Keratinocyte (primary cell): ENCODE data around the gene TBK1. TPM values are rescaled to one million over a fixed set of nuclear protein-coding genes. Genes with fewer than 3 reads are reported as not detected.

ENCODE experiments used
- DNase-seq: peaks from one replicate; pipeline ENCODE4 v3.0.0-alpha.2; 2011; ENCODE audit warnings: low read depth, missing footprints, low spot score
- FAIRE-seq: peaks from 2 replicates; lab custom pipeline; 2011; peaks lifted over from hg19 to GRCh38; lab: Jason Lieb, UNC
- H2AFZ ChIP-seq: 2 replicates; pipeline ENCODE4 v1.6.0; 2012; ENCODE audit warnings: low read length, control low read depth, inconsistent platforms; ENCODE audit not compliant: control insufficient read depth
- H3K27ac ChIP-seq: 2 replicates; pipeline ENCODE4 v1.5.1; 2011; ENCODE audit warnings: low read length; ENCODE audit not compliant: control insufficient read depth, insufficient read depth
- H3K27me3 ChIP-seq: 3 replicates; pipeline ENCODE4 v1.6.0; 2011; ENCODE audit warnings: low read length; ENCODE audit not compliant: control insufficient read depth, insufficient read depth; ENCODE audit errors: extremely low read depth
- H3K36me3 ChIP-seq, 2 experiments: 2 replicates in 1 of 2; 3 replicates in 1 of 2; pipeline ENCODE4 v1.5.1; 2011; ENCODE audit warnings: low read length in 2 of 2, mild to moderate bottlenecking in 1 of 2; ENCODE audit not compliant: control insufficient read depth in 2 of 2, insufficient read depth in 2 of 2; ENCODE audit errors: extremely low read depth in 1 of 2
- H3K4me1 ChIP-seq: 3 replicates; pipeline ENCODE4 v1.5.1; 2011; ENCODE audit warnings: low read length; ENCODE audit not compliant: control insufficient read depth, insufficient read depth; ENCODE audit errors: extremely low read depth
- H3K4me2 ChIP-seq: 3 replicates; pipeline ENCODE4 v1.6.0; 2011; ENCODE audit warnings: low read depth, low read length; ENCODE audit not compliant: control insufficient read depth, insufficient read depth; ENCODE audit errors: extremely low read depth
- H3K4me3 ChIP-seq, 3 experiments: fragments of 200-600 bp in 1 of 3; sonication (generic) in 1 of 3; 2 replicates in 2 of 3; 3 replicates in 1 of 3; pipeline ENCODE4 v1.5.1; 2011 to 2016; ENCODE audit warnings: low read length in 3 of 3, mild to moderate bottlenecking in 3 of 3, control low read depth in 2 of 3, inconsistent platforms in 1 of 3, low read depth in 1 of 3, mixed read lengths in 1 of 3, mixed run types in 1 of 3, moderate library complexity in 1 of 3; ENCODE audit not compliant: control insufficient read depth in 2 of 3, insufficient read depth in 2 of 3; ENCODE audit errors: extremely low read depth in 1 of 3
- H3K79me2 ChIP-seq: 2 replicates; pipeline ENCODE4 v1.6.0; 2012; ENCODE audit warnings: low read length; ENCODE audit not compliant: control insufficient read depth, insufficient read depth
- H3K9ac ChIP-seq: 3 replicates; pipeline ENCODE4 v1.6.0; 2011; ENCODE audit warnings: low read length; ENCODE audit not compliant: control insufficient read depth, insufficient read depth; ENCODE audit errors: extremely low read depth
- H3K9me1 ChIP-seq: 3 replicates; pipeline ENCODE4 v1.6.0; 2011; ENCODE audit warnings: low read length; ENCODE audit not compliant: control insufficient read depth, insufficient read depth; ENCODE audit errors: extremely low read depth
- H3K9me3 ChIP-seq: 2 replicates; pipeline ENCODE4 v1.5.1; 2012; ENCODE audit warnings: low read depth, low read length; ENCODE audit not compliant: control insufficient read depth
- H4K20me1 ChIP-seq: 3 replicates; pipeline ENCODE4 v1.6.0; 2011; ENCODE audit warnings: low read length; ENCODE audit not compliant: control insufficient read depth, insufficient read depth; ENCODE audit errors: extremely low read depth
- CTCF ChIP-seq, 3 experiments: IDR thresholded peaks in 1 of 3; conservative IDR thresholded peaks in 1 of 3; optimal IDR thresholded peaks in 1 of 3; 2 replicates in 2 of 3; 3 replicates in 1 of 3; pipeline versions ENCODE3 to v1.5.1; 2011; ENCODE audit warnings: low read length in 3 of 3, mild to moderate bottlenecking in 3 of 3, moderate library complexity in 2 of 3, control low read depth in 1 of 3, inconsistent platforms in 1 of 3; ENCODE audit not compliant: insufficient read depth in 2 of 3; ENCODE audit errors: extremely low read depth in 1 of 3
- EZH2 ChIP-seq: IDR thresholded peaks from one replicate; pipeline ENCODE4 v1.6.1; 2012; ENCODE audit warnings: inconsistent platforms, mild to moderate bottlenecking, low read length, moderate library complexity
- dilution Hi-C: fragments of 300-500 bp; cut with MboI; formaldehyde crosslinking; loops from one replicate; pipeline ENCODE4 v1.7.0; 2020; ENCODE audit warnings: low sequenced_read_pairs; ENCODE audit not compliant: extremely low pct_ligation_motif_present
- polyA plus RNA-seq, 5 experiments: library from polyadenylated mRNA; depleted of rRNA in 3 of 5; stranded (reverse) in 3 of 5; stranded (forward) in 1 of 5; unstranded in 1 of 5; fragments of >200 nt; gene quantifications; 1 replicate in 1 of 5; 2 replicates in 3 of 5; 3 replicates in 1 of 5; pipeline versions ENCODE4 v1.2.1 to v1.2.3, GENCODE V29; 2011 to 2012; ENCODE audit warnings: missing spikeins in 2 of 5, low read depth in 1 of 5, low replicate concordance in 1 of 5

TBK1 gene
- polyA plus RNA-seq, 1 donor (not counting 4 experiments of a cell fraction or from before 2014, with no cell fraction given): 19.1 TPM

- DNase-seq (no peak), FAIRE-seq (no peak)
- peaks cover 18 to 26% of the 10 kb centered on the region in 2 experiments for H3K36me3 ChIP-seq
- no peaks in the 10 kb centered on the region for H3K4me1 ChIP-seq
- dilution Hi-C loops: no loop called here
- H3K9ac ChIP-seq: no peak overlapping the region
- no peak for TF ChIP-seq EZH2
- no peak for TF ChIP-seq CTCF (optimal IDR thresholded peaks at IDR 0.05 in 1 of 3, IDR thresholded peaks at IDR 0.05 in 1 of 3, conservative IDR thresholded peaks at IDR 0.05 in 1 of 3; ENCODE audit: extremely low read depth in 1 of 3, insufficient read depth in 2 of 3, low read length in 3 of 3)
- no peaks in the 10 kb centered on the region for H4K20me1 ChIP-seq
- no peak overlapping the region for H3K4me2 ChIP-seq
- H3K9me1 ChIP-seq: no peaks in the 10 kb centered on the region
- H3K9me3 ChIP-seq: no peaks in the 10 kb centered on the region
- no peaks in the 10 kb centered on the region for H3K79me2 ChIP-seq
- no peaks in the 10 kb centered on the region for H3K27me3 ChIP-seq
- H2AFZ ChIP-seq: no peak overlapping the region
- H3K4me3 ChIP-seq: no peak overlapping the region
- no peak overlapping the region for H3K27ac ChIP-seq
These were observed 6.4 kb upstream of the TBK1 start for GRCh38 chr12:64445490-64445889.

- no peaks in the 10 kb centered on the region for H3K79me2 ChIP-seq
- H3K4me2 ChIP-seq: no peak overlapping the region
- H4K20me1 ChIP-seq: no peaks in the 10 kb centered on the region
- H3K27ac ChIP-seq: no peak overlapping the region
- no peaks in the 10 kb centered on the region for H3K27me3 ChIP-seq
- H2AFZ ChIP-seq: no peak overlapping the region
- FAIRE-seq (no peak), DNase-seq (no peak)
- dilution Hi-C loops: no loop called here
- no peak overlapping the region for H3K9ac ChIP-seq
- peaks cover 18 to 22% of the 10 kb centered on the region in 2 experiments for H3K36me3 ChIP-seq
- peaks cover 4% of the 10 kb centered on the region for H3K4me1 ChIP-seq
- H3K4me3 ChIP-seq: no peak overlapping the region
- H3K9me1 ChIP-seq: no peaks in the 10 kb centered on the region
- TF ChIP-seq EZH2: no peak
- TF ChIP-seq CTCF (optimal IDR thresholded peaks at IDR 0.05 in 1 of 3, IDR thresholded peaks at IDR 0.05 in 1 of 3, conservative IDR thresholded peaks at IDR 0.05 in 1 of 3; ENCODE audit: extremely low read depth in 1 of 3, insufficient read depth in 2 of 3, low read length in 3 of 3): no peak
- H3K9me3 ChIP-seq: no peaks in the 10 kb centered on the region
These were observed 5.6 kb upstream of the TBK1 start for GRCh38 chr12:64446295-64446694.
